NCI-H1930 (cell line): Measurements from ENCODE around the gene PTPRT.

ENCODE experiments used
- DNase-seq, 2 experiments: peaks; one replicate each; lab custom pipeline; 2025; lab: John Stamatoyannopoulos, UW

Gene PTPRT

DNA sequence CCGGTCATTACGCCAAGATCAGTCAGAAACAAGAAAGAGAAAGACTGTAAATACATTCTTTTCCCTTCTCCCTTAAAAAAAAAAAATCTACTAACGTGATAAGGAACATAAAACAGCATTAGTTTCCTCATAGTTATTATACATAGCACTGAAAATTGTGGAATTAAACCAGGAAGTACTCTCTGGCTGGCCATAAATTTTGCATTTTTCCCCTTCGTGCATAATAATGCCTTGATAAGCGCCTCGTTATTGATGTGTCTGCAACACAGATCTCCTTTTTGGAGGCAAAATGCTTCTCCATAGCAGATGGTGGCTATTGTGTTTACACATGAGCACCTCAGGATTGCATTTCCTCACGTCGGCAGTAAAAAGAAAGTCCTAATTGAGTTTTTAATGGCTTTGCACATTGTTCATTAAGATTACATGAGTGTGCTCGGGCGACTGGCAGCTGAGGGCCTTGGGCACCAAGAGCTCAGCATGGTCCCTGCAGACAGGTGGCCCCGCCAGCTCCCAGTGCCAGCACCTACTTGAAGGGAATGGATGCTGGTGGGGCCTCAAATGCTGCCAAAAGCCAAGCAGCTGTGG, 394.5 kb downstream of the PTPRT start:
- no peak for DNase-seq

DNA sequence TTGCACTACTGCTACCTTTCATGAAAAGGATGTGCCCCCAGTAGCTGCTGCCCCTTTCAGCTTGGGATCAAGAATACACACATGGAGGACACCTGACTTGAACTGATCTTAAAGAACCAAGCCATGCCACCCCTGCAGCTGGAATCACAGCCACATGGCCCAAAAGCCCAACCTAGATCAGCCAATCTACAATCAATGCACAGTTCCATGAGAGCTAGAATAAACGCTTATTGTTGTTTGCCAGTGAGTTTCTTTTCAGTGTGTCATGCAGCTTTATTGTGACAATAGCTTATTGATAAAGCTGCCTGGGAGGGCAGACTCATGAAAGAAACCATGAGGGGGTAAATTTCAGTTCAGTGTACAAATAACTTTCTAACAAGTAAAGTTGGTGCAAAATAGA, 397.7 kb downstream of the PTPRT start:
- DNase-seq: no peak

DNA sequence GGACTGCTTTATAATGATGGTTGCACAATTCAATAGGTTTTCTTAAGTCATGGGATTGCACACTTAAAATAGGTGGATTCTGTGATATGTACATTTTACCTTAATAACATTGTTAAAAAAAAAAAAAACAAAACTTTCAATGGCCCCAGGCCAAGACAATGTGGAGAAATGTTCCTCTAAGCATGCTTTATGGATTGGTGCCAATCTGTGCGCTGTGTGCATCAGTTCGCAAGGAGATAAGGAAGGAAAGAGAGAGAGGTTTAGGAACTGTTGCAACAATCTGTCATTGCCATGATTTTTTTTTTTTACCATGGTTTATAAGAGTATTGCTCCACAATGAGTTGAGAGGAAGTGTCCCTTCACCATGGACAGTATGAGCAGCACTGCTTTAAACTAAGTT, 399.6 kb downstream of the PTPRT start:
- no peak for DNase-seq

DNA sequence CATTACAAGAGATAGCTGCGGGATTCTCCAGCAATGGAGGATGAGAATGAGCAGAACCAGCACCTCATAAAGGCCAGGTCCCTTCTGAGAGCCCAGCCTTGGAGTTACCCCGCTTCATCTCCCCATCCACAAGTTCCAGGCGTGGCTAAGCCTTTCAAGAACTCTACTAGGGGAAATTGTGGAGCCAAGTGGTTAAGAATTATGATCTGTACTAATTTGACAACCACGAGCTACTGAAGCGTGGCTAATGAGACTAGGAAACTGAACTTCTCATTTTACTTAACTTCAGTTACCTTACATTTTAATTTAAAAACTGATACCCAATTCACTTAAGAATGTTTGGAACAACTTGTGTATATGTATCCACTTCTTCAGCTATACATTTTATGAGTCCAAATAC, 401.0 kb downstream of the PTPRT start:
- DNase-seq: no peak

- no peak for DNase-seq
Observed at GRCh38 chr20:42785041-42785440, 404.7 kb downstream of the PTPRT start.

- no peak for DNase-seq
Observed at GRCh38 chr20:42779216-42779615, 410.5 kb downstream of the PTPRT start.

DNA sequence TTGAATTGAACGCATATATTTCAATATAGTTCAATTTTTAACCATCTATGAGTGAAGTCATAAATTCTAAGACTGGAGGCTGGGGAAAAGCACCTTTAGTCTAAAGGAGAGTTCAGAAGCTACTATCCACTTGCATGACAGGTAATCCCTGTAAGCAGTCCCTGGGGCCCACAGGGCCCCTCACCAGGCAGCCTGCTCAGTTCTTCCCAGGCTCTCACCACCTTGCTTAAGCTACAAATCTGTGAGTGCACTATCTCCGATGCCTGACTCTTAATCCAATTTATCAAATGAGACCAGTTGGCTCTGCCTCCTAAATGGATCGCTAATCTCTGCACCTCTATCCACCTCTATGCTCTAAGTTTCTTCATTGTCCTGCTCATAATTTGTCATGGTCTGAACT, 413.8 kb downstream of the PTPRT start:
- DNase-seq: no peak

DNA sequence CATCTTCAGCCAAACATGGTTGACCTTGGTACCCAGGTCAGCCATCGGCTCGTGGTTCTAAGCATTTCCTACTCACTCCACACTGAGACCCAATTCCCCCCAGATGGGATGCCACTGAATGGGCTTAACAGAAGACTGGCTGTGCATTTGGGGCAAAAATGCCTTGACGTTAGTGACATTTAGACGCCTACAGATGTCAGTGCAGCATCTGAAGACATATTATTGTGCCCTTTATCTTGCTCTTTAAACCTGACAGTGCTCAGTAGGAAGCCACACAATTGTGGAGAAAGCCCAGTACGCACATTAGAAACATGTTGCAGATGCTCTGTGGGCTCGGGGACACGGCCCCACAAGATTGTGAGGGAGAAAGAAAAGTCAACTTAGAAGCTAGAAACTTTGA, 414.7 kb downstream of the PTPRT start:
- DNase-seq: no peak

DNA sequence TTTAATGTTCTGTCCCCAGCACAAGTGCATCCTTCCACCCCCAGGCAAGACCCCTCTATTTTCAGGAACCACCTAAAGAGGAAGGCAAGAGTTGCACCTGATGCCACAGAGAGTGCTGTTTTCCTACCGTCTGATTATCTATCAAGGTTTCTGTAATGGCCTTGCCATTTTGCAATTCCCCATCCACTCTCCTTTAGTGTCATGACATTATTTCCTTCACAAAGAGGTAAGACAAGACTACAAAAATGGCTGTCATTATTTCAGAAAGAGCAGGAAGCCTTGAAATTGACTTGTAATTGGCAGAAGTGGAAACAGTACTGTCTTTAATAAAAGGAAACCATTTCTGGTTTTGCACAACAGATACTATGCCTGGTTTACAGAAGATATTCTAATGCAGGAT, 426.7 kb downstream of the PTPRT start:
- DNase-seq: no peak

- no peak for DNase-seq
Observed at GRCh38 chr20:42756991-42757390, 432.7 kb downstream of the PTPRT start.

DNA sequence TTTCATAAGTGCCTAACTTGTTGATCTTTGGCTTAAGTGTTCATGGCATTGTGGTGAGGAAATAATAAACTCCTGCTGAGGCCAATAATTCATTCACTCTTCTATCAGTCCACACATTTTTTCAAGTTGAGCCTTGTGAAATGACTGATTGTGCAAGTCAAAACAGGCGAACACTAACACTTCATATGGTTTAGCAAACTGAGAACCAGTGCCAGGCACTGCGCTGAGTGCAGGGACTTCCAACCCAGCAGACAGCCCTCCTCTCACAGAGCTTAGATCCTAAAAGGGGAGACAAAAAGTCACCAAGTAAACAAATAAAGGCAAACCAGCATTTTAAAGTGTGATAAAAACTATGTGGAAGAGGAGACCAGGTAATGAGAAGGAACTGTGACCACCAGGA, 435.0 kb downstream of the PTPRT start:
- no peak for DNase-seq

GRCh38 chr20:42752620-42753019, 437.1 kb downstream of the PTPRT start:
- no peak for DNase-seq

DNA sequence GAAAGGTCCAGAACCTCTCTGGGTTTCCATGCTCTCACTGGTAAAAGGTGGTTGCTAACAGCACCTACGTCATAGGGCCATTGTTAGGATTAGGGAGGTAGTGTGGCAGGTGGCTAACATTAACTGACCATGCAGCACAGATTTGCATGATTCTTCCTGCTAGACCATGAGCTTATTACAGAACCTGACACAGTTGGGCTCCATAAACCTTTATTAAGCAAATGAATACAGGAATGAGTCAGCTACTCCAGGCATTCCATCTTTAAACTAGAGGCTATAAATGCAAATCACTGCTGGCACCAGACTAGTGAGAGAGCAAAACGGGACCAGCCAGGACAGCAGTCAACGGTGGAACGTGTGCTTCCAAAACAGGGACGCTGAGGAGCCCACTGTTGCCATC, 440.1 kb downstream of the PTPRT start:
- DNase-seq: no peak

GRCh38 chr20:42747765-42748411, 441.8 kb downstream of the PTPRT start:
- no peak for DNase-seq

DNA sequence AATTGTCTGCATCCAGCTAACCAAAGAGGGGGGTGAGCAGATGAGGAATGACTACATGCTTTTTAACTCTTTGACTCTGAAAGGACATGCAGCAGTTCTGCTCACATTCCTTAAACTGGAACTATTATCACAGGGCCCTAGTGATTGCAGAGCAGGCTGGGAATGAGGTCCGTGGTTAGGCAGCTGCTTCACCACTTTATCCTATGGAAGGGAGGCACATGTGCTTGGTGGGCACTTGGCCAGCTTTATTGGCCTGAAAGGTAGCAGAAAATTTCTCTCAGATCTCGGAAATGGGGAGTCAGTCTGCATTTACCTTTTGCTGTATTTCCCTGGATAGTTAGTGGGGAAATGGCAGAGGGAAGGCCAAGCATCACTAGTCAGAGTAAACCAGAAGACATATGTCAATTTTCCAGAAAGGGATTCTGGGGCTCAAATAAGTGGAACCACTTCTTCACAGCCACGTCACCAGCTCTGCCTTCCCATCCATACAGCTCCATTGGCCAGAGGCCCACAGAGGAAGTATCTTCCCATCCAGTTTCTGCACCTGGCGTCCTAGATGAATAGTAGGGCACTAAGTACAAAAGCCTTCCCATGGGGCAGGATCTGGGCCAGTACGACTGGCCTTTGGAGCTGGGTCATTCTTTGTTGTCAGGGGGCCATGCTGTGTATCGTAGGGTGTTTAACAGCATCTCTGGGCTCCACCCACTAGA, 444.8 kb downstream of the PTPRT start:
- DNase-seq: no peak

DNA sequence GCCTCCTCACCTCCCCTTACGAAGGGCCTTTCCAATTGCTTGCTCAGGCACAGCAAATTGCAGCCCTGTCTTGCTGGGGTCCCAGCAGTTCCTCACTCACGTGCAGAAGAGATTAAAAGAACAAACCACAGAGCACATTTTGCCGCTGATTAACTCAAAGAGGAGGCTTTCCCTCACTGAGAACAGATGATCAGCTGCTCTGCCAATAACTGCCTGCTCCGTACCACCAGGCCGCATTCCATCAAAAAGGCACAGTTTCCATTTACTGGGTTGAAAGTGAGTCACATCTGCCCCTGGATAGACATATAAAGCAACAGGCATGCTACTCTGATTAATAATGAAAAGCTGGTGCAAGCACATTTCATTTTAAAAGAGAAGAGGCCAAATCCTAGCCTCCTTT, 446.8 kb downstream of the PTPRT start:
- no peak for DNase-seq

DNA sequence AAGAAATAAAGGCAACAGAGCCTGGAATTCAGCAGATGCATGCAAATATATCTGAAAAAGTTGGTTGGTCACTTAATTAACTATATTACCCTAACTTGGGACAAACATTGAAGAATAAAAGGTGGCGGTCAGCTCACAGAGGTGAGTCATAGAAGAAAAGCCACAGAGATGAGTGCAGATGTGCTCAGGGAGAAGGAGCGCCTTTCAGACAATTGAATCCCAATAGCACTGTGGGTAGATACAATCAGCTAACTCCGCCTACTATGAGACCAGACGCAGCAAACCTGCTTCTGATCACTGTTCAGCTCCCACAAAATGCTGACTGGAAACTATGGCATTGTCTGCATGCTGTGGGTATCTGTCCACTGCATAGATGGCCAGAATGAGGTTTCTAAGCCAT, 447.8 kb downstream of the PTPRT start:
- no peak for DNase-seq

DNA sequence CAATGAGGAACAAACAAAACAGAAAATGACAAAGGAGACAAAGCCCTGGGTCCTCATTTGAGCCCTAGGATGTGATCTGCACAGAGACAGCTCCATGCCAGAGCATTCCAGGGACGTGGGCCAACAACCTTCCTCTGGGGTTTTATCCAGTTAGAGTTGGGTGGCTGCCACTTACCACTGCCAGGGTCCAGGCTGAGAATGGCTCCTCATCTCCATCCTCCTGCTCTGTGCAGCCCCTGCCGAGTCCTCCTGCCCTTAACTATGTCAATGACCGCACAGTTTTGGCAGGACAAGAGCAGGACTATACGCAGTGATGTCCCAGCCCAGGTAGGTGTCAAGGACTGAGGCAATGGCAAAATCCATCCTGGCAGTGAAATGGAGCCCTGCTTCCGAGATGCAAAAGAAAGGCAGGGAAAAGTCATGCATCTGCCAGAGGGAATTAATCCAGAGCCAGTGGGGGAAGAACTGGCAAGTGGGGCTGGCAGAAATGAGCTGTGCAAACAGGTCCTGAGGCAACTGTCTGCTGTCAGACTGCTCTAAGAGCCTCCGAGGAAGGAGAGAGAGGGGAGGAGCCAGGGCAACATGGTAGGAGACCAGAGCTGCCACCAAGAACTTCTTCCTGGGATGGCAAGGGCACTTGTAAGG, 449.4 kb downstream of the PTPRT start:
- no peak for DNase-seq

GRCh38 chr20:42739683-42740082, 450.0 kb downstream of the PTPRT start:
- DNase-seq: no peak

DNA sequence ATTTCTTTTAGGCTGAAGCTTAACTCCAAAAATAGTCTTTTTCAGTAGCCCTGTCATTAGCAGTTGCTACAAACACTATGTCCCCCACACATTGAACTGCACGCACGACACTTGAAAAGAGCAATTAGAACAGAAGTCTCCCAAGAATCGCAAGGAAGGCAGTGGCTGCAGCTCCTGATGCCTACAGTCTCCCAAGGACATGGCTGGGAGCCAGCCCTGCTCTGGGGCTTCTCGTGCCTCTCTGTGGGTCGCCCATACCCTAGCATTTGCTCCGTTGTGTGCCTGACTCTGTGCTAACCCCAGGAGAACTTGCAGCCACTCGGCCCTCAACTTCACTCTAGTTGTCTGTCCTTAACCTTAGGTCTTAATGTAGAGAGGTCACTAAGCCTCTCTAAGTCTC, 454.2 kb downstream of the PTPRT start:
- no peak for DNase-seq

GRCh38 chr20:42734660-42735368, 454.9 kb downstream of the PTPRT start:
- DNase-seq: no peak

DNA sequence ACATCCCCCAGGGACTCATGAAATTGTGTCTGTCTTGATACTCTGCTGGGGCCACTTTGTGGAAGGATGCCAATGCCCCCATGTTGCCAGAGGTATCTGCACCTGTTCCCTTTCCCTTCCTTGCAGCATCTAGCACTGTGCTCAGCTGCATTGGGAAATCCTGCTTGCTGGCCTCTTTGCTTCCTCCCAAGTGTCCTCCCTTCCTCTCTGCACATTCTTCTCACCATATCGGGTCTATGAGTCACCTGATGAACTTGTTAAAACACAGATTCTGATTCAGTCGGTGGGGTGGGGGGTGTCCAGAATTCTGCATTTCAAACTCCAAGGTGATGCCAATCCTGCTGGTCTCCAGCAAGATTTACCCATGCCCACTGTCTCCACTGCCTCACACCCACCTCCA, 467.8 kb downstream of the PTPRT start:
- DNase-seq: no peak
